Calu3 (cell line): Measurements from ENCODE around the gene PWWP2B. TPM values are rescaled to one million over a fixed set of nuclear protein-coding genes. Genes with fewer than 3 reads are reported as not detected.

Source experiments
- BruUV-seq: library from RNA; stranded (reverse); fragments of 400-500 nt; replicated peaks from 2 replicates; lab custom pipeline; 2021; lab: Mats Ljungman, UMichigan
- CTCF ChIA-PET: fragments of 300-600 bp; sonication (Branson Sonifier 250); formaldehyde crosslinking; loops from one replicate; lab custom pipeline; 2022; ENCODE audit warnings: antibody characterized with exemption; lab: Charles Lee
- DNase-seq: peaks from one replicate; pipeline ENCODE4 v3.0.0; 2022
- H3K27ac Mint-ChIP-seq: one replicate; pipeline ENCODE4 v1.8.0; 2022; ENCODE audit warnings: mixed read lengths; ENCODE audit not compliant: unreplicated experiment
- H3K27me3 Mint-ChIP-seq: one replicate; pipeline ENCODE4 v1.8.0; 2022; ENCODE audit warnings: mixed read lengths; ENCODE audit not compliant: unreplicated experiment
- H3K36me3 Mint-ChIP-seq: one replicate; pipeline ENCODE4 v1.8.0; 2022; ENCODE audit warnings: mild to moderate bottlenecking, moderate library complexity, mixed read lengths; ENCODE audit not compliant: insufficient read depth, unreplicated experiment
- H3K4me1 Mint-ChIP-seq: one replicate; pipeline ENCODE4 v1.8.0; 2022; ENCODE audit warnings: mild to moderate bottlenecking, low read depth, mixed read lengths; ENCODE audit not compliant: unreplicated experiment
- H3K4me3 Mint-ChIP-seq: one replicate; pipeline ENCODE4 v1.8.0; 2022; ENCODE audit warnings: mild to moderate bottlenecking, low read depth, moderate library complexity, mixed read lengths; ENCODE audit not compliant: unreplicated experiment
- H3K9me3 Mint-ChIP-seq: one replicate; pipeline ENCODE4 v1.8.0; 2022; ENCODE audit warnings: low read depth, mixed read lengths; ENCODE audit not compliant: unreplicated experiment
- CTCF ChIP-seq: fragments of 200-600 bp; IDR thresholded peaks from one replicate; pipeline ENCODE4 v1.8.0; 2022; ENCODE audit warnings: antibody characterized with exemption; ENCODE audit not compliant: unreplicated experiment
- intact Hi-C: fragments of 100-400 bp; cut with micrococcal nuclease; formaldehyde crosslinking; loops from one replicate; pipeline ENCODE4 v1.10.0; 2022; ENCODE audit not compliant: unreplicated experiment
- total RNA-seq: library from RNA; stranded (reverse); gene quantifications from 2 replicates; pipeline ENCODE4 v1.2.3, GENCODE V29; 2022

Gene PWWP2B
- total RNA-seq, 1 experiment from 2014 or later = 12.9 TPM

- Mint-ChIP-seq H3K9me3 (no peaks in the 10 kb centered on the region), H3K4me1 (no peaks in the 10 kb centered on the region), H3K4me3 (no peak overlapping the region), H3K27me3 (no peaks in the 10 kb centered on the region), H3K36me3 (peaks cover 40% of the 10 kb centered on the region), H3K27ac (no peak overlapping the region)
- CTCF ChIA-PET = no interaction called here
- intact Hi-C loops = no loop called here
- DNase-seq = no peak
- no peak for TF ChIP-seq CTCF
- no TSS peak for BruUV-seq
Observed at GRCh38 chr10:132410779-132411532, 14.0 kb downstream of the PWWP2B start.

GRCh38 chr10:132411561-132412253, 14.7 kb downstream of the PWWP2B start:
- H3K4me3 Mint-ChIP-seq = no peak overlapping the region
- DNase-seq = no peak
- BruUV-seq = no TSS peak
- no peak overlapping the region for H3K27ac Mint-ChIP-seq
- intact Hi-C loops = no loop called here
- TF ChIP-seq CTCF = no peak
- CTCF ChIA-PET = no interaction called here
- no peaks in the 10 kb centered on the region for H3K27me3 Mint-ChIP-seq
- H3K9me3 Mint-ChIP-seq = no peaks in the 10 kb centered on the region
- peaks cover 33% of the 10 kb centered on the region for H3K36me3 Mint-ChIP-seq
- no peaks in the 10 kb centered on the region for H3K4me1 Mint-ChIP-seq

GRCh38 chr10:132412316-132413192, 15.6 kb downstream of the PWWP2B start:
- H3K4me1 Mint-ChIP-seq = no peaks in the 10 kb centered on the region
- intact Hi-C loops = no loop called here
- CTCF ChIA-PET = no interaction called here
- no peaks in the 10 kb centered on the region for H3K27me3 Mint-ChIP-seq
- no peak overlapping the region for H3K4me3 Mint-ChIP-seq
- no TSS peak for BruUV-seq
- H3K36me3 Mint-ChIP-seq = peaks cover 24% of the 10 kb centered on the region
- no peaks in the 10 kb centered on the region for H3K9me3 Mint-ChIP-seq
- H3K27ac Mint-ChIP-seq = no peak overlapping the region
- no peak for TF ChIP-seq CTCF
- DNase-seq = no peak
